Epidermal melanocyte (primary cell): ENCODE measurements around the gene GGACT.

Experiments
- DNase-seq: peaks from one replicate; pipeline ENCODE4 v3.0.0; 2011; ENCODE audit warnings: low spot score; ENCODE audit not compliant: insufficient read length

Gene GGACT

GRCh38 chr13:100513987-100514670, 74.5 kb downstream of the GGACT start:
- DNase-seq = no peak

GRCh38 chr13:100513171-100513570, 75.4 kb downstream of the GGACT start:
- no peak for DNase-seq

- DNase-seq = no peak
Measured at GRCh38 chr13:100512422-100512821, 76.2 kb downstream of the GGACT start.

- DNase-seq = no peak
Measured at GRCh38 chr13:100511466-100511865, 77.1 kb downstream of the GGACT start.

GRCh38 chr13:100510208-100510957, 78.2 kb downstream of the GGACT start:
- DNase-seq = no peak

- DNase-seq = no peak
Measured at GRCh38 chr13:100508996-100509395, 79.6 kb downstream of the GGACT start.

- no peak for DNase-seq
Measured at GRCh38 chr13:100508455-100508854, 80.1 kb downstream of the GGACT start.

GRCh38 chr13:100506600-100507422, 81.8 kb downstream of the GGACT start:
- no peak for DNase-seq

GRCh38 chr13:100506154-100506553, 82.4 kb downstream of the GGACT start:
- no peak for DNase-seq

- no peak for DNase-seq
Measured at GRCh38 chr13:100503622-100504021, 85.0 kb downstream of the GGACT start.

GRCh38 chr13:100502446-100502845, 86.1 kb downstream of the GGACT start:
- DNase-seq = no peak

GRCh38 chr13:100497389-100497788, 91.2 kb downstream of the GGACT start:
- DNase-seq = no peak

- no peak for DNase-seq
Measured at GRCh38 chr13:100495455-100495854, 93.1 kb downstream of the GGACT start.

- DNase-seq = no peak
Measured at GRCh38 chr13:100493418-100493817, 95.2 kb downstream of the GGACT start.

- DNase-seq = no peak
Measured at GRCh38 chr13:100491164-100491842, 97.3 kb downstream of the GGACT start.

GRCh38 chr13:100490692-100491091, 97.9 kb downstream of the GGACT start:
- no peak for DNase-seq

- no peak for DNase-seq
Measured at GRCh38 chr13:100485265-100485664, 103.3 kb downstream of the GGACT start.

GRCh38 chr13:100484702-100485101, 103.9 kb downstream of the GGACT start:
- no peak for DNase-seq

GRCh38 chr13:100483841-100484381, 104.7 kb downstream of the GGACT start:
- DNase-seq = no peak

GRCh38 chr13:100483139-100483538, 105.5 kb downstream of the GGACT start:
- no peak for DNase-seq

- DNase-seq = no peak
Measured at GRCh38 chr13:100480676-100481075, 107.9 kb downstream of the GGACT start.
